SK-N-SH (cell line): Measurements from ENCODE around the gene RAB1B. TPM values are rescaled to one million over a fixed set of nuclear protein-coding genes. Genes with fewer than 3 reads are reported as not detected.

Source experiments
- CTCF ChIA-PET: fragments of 300-600, 350-600 bp; formaldehyde crosslinking; extraction: SDS; loops from one replicate; lab custom pipeline; 2021; lab: Yijun Ruan, JAX
- POLR2A ChIA-PET: fragments of 350-600 bp; sonication (Branson Sonifier 250); formaldehyde crosslinking; extraction: SDS; loops from one replicate; lab custom pipeline; 2020; ENCODE audit warnings: antibody characterized with exemption, inconsistent platforms; lab: Yijun Ruan, JAX
- DNase-seq: peaks from one replicate; pipeline ENCODE4 v3.0.0; 2012
- H2AFZ ChIP-seq: fragments of 200-600 bp; sonication (generic); 2 replicates; pipeline ENCODE4 v1.8.1; 2016; ENCODE audit warnings: antibody characterized with exemption, mild to moderate bottlenecking, low read depth
- H3F3A ChIP-seq: fragments of 200-600 bp; sonication (generic); replicated peaks from 2 replicates; pipeline ENCODE3; 2016; ENCODE audit warnings: antibody characterized with exemption, mild to moderate bottlenecking; ENCODE audit not compliant: insufficient read depth
- H3K27ac ChIP-seq, 2 experiments: fragments of 200-500 bp in 1 of 2; fragments of 200-600 bp in 1 of 2; sonication (Bioruptor generic) in 1 of 2; sonication (generic), shearing (Covaris generic) in 1 of 2; 2 replicates each; pipeline versions ENCODE4 v1.5.1 to v1.6.1; 2014 to 2016; ENCODE audit warnings: low read depth in 2 of 2, inconsistent platforms in 1 of 2, low read length in 1 of 2, mild to moderate bottlenecking in 1 of 2, mixed read lengths in 1 of 2
- H3K27me3 ChIP-seq: fragments of 200-600 bp; sonication (generic), shearing (Covaris generic); 2 replicates; pipeline ENCODE4 v1.6.1; 2016; ENCODE audit warnings: mixed run types; ENCODE audit not compliant: insufficient read depth
- H3K36me3 ChIP-seq, 2 experiments: fragments of 200-500 bp in 1 of 2; fragments of 200-600 bp in 1 of 2; sonication (Bioruptor generic) in 1 of 2; sonication (generic) in 1 of 2; replicated peaks in 1 of 2; 2 replicates each; pipeline versions ENCODE3 to v1.5.1; 2014 to 2016; ENCODE audit warnings: low read length in 1 of 2, mild to moderate bottlenecking in 1 of 2; ENCODE audit not compliant: insufficient read depth in 2 of 2, control insufficient read depth in 1 of 2
- H3K4me1 ChIP-seq, 2 experiments: fragments of 200-500 bp in 1 of 2; fragments of 200-600 bp in 1 of 2; sonication (Bioruptor generic) in 1 of 2; sonication (generic), shearing (Covaris generic) in 1 of 2; 2 replicates each; pipeline versions ENCODE4 v1.5.1 to v1.6.1; 2014 to 2016; ENCODE audit warnings: low read depth in 1 of 2, low read length in 1 of 2, mixed run types in 1 of 2; ENCODE audit not compliant: insufficient read depth in 2 of 2, control insufficient read depth in 1 of 2
- H3K4me2 ChIP-seq: fragments of 200-600 bp; sonication (generic), shearing (Covaris generic); 2 replicates; pipeline ENCODE4 v1.6.1; 2017; ENCODE audit warnings: mixed run types
- H3K4me3 ChIP-seq, 2 experiments: fragments of 200-500 bp in 1 of 2; fragments of 200-600 bp in 1 of 2; sonication (Bioruptor generic) in 1 of 2; sonication (generic), shearing (Covaris generic) in 1 of 2; 2 replicates each; pipeline versions ENCODE4 v1.5.1 to v1.8.1; 2014 to 2016; ENCODE audit warnings: low read depth in 2 of 2, inconsistent platforms in 1 of 2, low read length in 1 of 2, mild to moderate bottlenecking in 1 of 2, mixed read lengths in 1 of 2, moderate library complexity in 1 of 2
- H3K79me2 ChIP-seq: fragments of 200-600 bp; sonication (generic); 2 replicates; pipeline ENCODE4 v1.8.1; 2017; ENCODE audit warnings: mild to moderate bottlenecking; ENCODE audit not compliant: insufficient read depth
- H3K9ac ChIP-seq: fragments of 200-600 bp; sonication (generic); 2 replicates; pipeline ENCODE4 v1.6.1; 2017; ENCODE audit warnings: mixed run types
- H3K9me2 ChIP-seq: fragments of 200-600 bp; sonication (generic); 2 replicates; pipeline ENCODE4 v1.6.1; 2017; ENCODE audit warnings: mixed run types
- H3K9me3 ChIP-seq: fragments of 200-600 bp; sonication (generic); 2 replicates; pipeline ENCODE4 v1.6.1; 2017; ENCODE audit warnings: mixed run types, mild to moderate bottlenecking, moderate library complexity
- H4K20me1 ChIP-seq: fragments of 200-600 bp; sonication (generic); 2 replicates; pipeline ENCODE4 v1.6.1; 2017; ENCODE audit warnings: mild to moderate bottlenecking, mixed run types; ENCODE audit not compliant: insufficient read depth
- CHD2 ChIP-seq: fragments of 150-350 bp; IDR thresholded peaks from 2 replicates; pipeline ENCODE4 v1.6.1; 2018; ENCODE audit warnings: low read length; ENCODE audit not compliant: partially characterized antibody
- ELF1 ChIP-seq: IDR thresholded peaks from 2 replicates; pipeline ENCODE4 v1.4.0; 2012
- GABPA ChIP-seq: IDR thresholded peaks from 2 replicates; pipeline ENCODE4 v1.4.0; 2012; ENCODE audit warnings: low read depth, mild to moderate bottlenecking
- GATA2 ChIP-seq: sonication (generic); formaldehyde crosslinking; IDR thresholded peaks from 2 replicates; pipeline ENCODE4 v1.5.0; 2020; ENCODE audit warnings: mild to moderate bottlenecking, missing genetic modification reagents
- JUND ChIP-seq: IDR thresholded peaks from 2 replicates; pipeline ENCODE4 v1.4.0; 2012
- MEF2A ChIP-seq: IDR thresholded peaks from 2 replicates; pipeline ENCODE4 v1.4.0; 2012; ENCODE audit warnings: low read depth, borderline replicate concordance
- MXI1 ChIP-seq: IDR thresholded peaks from 2 replicates; pipeline ENCODE4 v1.6.1; 2012; ENCODE audit warnings: mild to moderate bottlenecking, low read depth, low read length, improper control_type of control experiment
- NRF1 ChIP-seq: IDR thresholded peaks from 2 replicates; pipeline ENCODE4 v1.6.1; 2012; ENCODE audit warnings: low read depth, mild to moderate bottlenecking, low read length
- RCOR1 ChIP-seq: fragments of 150-350 bp; IDR thresholded peaks from 2 replicates; pipeline ENCODE4 v1.6.1; 2017; ENCODE audit warnings: antibody characterized with exemption, low read length
- RXRA ChIP-seq: IDR thresholded peaks from 2 replicates; pipeline ENCODE4 v1.4.0; 2012; ENCODE audit warnings: low read depth, mild to moderate bottlenecking, borderline replicate concordance
- SMC3 ChIP-seq: IDR thresholded peaks from 2 replicates; pipeline ENCODE4 v1.6.1; 2012; ENCODE audit warnings: low read depth, low read length, improper control_type of control experiment
- TEAD4 ChIP-seq: IDR thresholded peaks from 2 replicates; pipeline ENCODE4 v1.4.0; 2012; ENCODE audit warnings: mild to moderate bottlenecking, borderline replicate concordance; ENCODE audit not compliant: insufficient read depth
- whole genome bisulfite sequencing: methylation state at CpG from one replicate; pipeline ENCODE4 v1.1.6; 2017; ENCODE audit warnings: low lambda C conversion rate; 5-methylcytosine and 5-hydroxymethylcytosine counted together
- polyA plus RNA-seq, 3 experiments: library from polyadenylated mRNA; depleted of rRNA; stranded (reverse); fragments of >200 nt; gene quantifications; 2 replicates each; pipeline ENCODE4 v1.2.3, GENCODE V29; 2012
- TF ChIP-seq, protein P1 (sequence below): fragments of 200-600 bp; sonication (generic); IDR thresholded peaks from 2 replicates; pipeline ENCODE4 v1.6.1; 2017; ENCODE audit warnings: antibody characterized with exemption, mild to moderate bottlenecking, moderate library complexity
- TF ChIP-seq, protein P2 (sequence below): IDR thresholded peaks from 2 replicates; pipeline ENCODE4 v1.4.0; 2012; ENCODE audit warnings: low read depth
- TF ChIP-seq, protein P3 (sequence below): IDR thresholded peaks from 2 replicates; pipeline ENCODE4; 2012
- TF ChIP-seq, protein P4 (sequence below): IDR thresholded peaks from 2 replicates; pipeline ENCODE4 v1.6.1; 2012; ENCODE audit warnings: mild to moderate bottlenecking, low read depth, low read length, moderate library complexity

RAB1B gene
- polyA plus RNA-seq, 1 of the 3 experiments (the other 2 are of a cell fraction), result 208 TPM

DNA sequence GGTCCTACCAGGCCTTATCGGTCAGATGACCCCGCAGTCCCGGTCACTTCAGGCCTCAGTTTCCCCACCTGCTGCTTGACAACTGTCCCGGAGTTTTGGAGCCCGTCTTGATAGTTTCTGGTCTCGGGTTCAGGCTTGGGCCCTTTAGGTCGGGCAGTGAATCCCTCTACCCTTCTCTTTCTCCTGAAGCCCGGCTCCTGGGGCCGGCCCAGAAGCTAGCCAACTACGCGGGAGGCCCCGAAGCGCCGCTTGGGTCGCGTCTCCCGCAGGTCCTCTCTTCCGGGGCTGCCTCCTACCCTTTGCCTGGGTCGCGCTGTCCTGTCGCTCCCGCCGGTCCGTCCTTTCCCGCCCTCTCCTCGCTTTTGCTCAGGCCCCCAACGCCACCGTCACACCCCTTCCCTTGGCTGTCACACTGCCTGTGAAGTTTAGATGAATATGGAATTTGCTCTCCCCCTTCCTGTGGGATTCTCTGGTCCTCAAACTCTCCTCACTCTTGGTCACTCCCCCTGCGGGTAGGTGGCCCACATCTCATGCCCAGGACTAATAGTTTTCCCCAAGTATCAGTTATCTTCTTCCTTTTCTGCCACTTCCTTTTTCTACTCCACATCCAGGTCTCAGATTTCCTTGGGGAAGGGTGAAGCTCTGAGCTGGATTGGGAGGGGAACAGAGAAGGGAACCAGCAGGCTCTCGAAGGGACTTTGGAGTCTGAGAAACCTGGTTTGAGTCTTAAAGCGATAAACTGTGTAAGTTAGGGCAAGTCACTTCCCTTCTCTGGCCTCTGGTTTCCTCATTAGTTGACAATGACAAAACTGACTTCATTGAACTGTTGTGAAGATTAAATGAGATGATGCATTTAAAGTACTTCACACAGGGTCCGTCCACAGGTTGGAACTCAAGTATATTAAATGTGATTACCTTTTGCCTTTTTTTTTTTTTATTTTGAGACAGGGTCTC, 790 bp downstream of the RAB1B start:
- peaks cover 26 to 46% of the 10 kb centered on the region in 2 experiments for H3K36me3 ChIP-seq
- no peaks in the 10 kb centered on the region for H3K9me3 ChIP-seq
- H2AFZ ChIP-seq, result no peak overlapping the region
- H3K4me1 ChIP-seq, result peaks cover 11 to 14% of the 10 kb centered on the region in 2 experiments; a peak in 2 of 4 replicates
- H3K27me3 ChIP-seq, result no peaks in the 10 kb centered on the region
- H3K27ac ChIP-seq, result peak overlapping the region; percentile 84 to 97
- H3K79me2 ChIP-seq, result peaks cover 34% of the 10 kb centered on the region
- H3K9ac ChIP-seq, result peak overlapping the region; percentile 87
- H4K20me1 ChIP-seq, result no peaks in the 10 kb centered on the region; the same call in 1 of the 2 replicates
- H3K4me3 ChIP-seq, result peak overlapping the region; percentile 85 to 89
- peak overlapping the region; percentile 96 for H3K4me2 ChIP-seq
- ChIA-PET CTCF (interaction anchor here (1.3 to 9.4 kb wide), 4 partner anchors 11 to 48 kb away, joined by 4 to 111 read pairs (median 16); partner anchors contain the start of gene CNIH2), POLR2A (interaction anchor here (1.1 to 1.8 kb wide), 2 partner anchors 8 to 22 kb away, joined by 3 to 4 read pairs; partner anchors contain the start of gene TMEM151A)
- TF ChIP-seq JUND, result no peak
- 0 out of 2 replicates have a peak, but pooled peaks have one; percentile 21 for TF ChIP-seq MXI1
- TF ChIP-seq, protein P1, sequence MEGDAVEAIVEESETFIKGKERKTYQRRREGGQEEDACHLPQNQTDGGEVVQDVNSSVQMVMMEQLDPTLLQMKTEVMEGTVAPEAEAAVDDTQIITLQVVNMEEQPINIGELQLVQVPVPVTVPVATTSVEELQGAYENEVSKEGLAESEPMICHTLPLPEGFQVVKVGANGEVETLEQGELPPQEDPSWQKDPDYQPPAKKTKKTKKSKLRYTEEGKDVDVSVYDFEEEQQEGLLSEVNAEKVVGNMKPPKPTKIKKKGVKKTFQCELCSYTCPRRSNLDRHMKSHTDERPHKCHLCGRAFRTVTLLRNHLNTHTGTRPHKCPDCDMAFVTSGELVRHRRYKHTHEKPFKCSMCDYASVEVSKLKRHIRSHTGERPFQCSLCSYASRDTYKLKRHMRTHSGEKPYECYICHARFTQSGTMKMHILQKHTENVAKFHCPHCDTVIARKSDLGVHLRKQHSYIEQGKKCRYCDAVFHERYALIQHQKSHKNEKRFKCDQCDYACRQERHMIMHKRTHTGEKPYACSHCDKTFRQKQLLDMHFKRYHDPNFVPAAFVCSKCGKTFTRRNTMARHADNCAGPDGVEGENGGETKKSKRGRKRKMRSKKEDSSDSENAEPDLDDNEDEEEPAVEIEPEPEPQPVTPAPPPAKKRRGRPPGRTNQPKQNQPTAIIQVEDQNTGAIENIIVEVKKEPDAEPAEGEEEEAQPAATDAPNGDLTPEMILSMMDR, result peak; percentile 34
- DNase-seq, result peak; percentile 58
- peaks cover 23% of the 10 kb centered on the region for H3F3A ChIP-seq
- no peaks in the 10 kb centered on the region for H3K9me2 ChIP-seq
- WGBS, result 4% methylated on average over 29 of the region's 32 CpGs

DNA sequence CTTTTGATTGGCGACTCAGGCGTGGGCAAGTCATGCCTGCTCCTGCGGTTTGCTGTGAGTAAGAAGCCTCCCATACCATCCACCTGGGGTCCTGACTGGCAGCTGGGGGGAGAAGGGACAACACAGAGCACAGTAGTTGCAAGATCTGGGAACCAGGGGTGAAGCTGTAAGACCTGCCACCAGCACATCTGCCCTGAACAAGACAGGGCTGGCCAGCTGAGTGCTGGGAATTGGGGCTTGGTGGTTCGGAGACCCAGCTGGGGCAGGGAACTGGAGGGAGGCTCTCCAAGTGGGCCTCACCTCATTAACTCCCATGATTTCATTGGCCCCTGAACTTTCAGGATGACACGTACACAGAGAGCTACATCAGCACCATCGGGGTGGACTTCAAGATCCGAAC, 3.4 kb downstream of the RAB1B start:
- Histone ChIP-seq H4K20me1 (no peaks in the 10 kb centered on the region; the same call in 1 of the 2 replicates), H3K79me2 (peaks cover 34% of the 10 kb centered on the region)
- POLR2A ChIA-PET, result no interaction called here
- CTCF ChIA-PET, result interaction anchor here (1.0 to 9.4 kb wide), 3 partner anchors 9 to 92 kb away, joined by 3 to 111 read pairs (median 5); partner anchors contain the start of gene CNIH2
- TF ChIP-seq RXRA, result no peak
- TF ChIP-seq, protein P2, sequence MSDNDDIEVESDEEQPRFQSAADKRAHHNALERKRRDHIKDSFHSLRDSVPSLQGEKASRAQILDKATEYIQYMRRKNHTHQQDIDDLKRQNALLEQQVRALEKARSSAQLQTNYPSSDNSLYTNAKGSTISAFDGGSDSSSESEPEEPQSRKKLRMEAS, result no peak
- no peak for TF ChIP-seq GATA2 (CRISPR knock-in tag)
- TF ChIP-seq TEAD4, result no peak
- TF ChIP-seq ELF1, result no peak
- no peak for TF ChIP-seq NRF1
- TF ChIP-seq, protein P3, sequence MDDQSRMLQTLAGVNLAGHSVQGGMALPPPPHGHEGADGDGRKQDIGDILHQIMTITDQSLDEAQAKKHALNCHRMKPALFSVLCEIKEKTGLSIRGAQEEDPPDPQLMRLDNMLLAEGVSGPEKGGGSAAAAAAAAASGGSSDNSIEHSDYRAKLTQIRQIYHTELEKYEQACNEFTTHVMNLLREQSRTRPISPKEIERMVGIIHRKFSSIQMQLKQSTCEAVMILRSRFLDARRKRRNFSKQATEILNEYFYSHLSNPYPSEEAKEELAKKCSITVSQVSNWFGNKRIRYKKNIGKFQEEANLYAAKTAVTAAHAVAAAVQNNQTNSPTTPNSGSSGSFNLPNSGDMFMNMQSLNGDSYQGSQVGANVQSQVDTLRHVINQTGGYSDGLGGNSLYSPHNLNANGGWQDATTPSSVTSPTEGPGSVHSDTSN, result no peak
- TF ChIP-seq SMC3, result no peak
- no peak for TF ChIP-seq CHD2
- TF ChIP-seq, protein P1, result no peak
- no peak for TF ChIP-seq GABPA
- no peak for TF ChIP-seq MXI1
- no peak for TF ChIP-seq RCOR1
- no peak for TF ChIP-seq MEF2A
- TF ChIP-seq, protein P4, sequence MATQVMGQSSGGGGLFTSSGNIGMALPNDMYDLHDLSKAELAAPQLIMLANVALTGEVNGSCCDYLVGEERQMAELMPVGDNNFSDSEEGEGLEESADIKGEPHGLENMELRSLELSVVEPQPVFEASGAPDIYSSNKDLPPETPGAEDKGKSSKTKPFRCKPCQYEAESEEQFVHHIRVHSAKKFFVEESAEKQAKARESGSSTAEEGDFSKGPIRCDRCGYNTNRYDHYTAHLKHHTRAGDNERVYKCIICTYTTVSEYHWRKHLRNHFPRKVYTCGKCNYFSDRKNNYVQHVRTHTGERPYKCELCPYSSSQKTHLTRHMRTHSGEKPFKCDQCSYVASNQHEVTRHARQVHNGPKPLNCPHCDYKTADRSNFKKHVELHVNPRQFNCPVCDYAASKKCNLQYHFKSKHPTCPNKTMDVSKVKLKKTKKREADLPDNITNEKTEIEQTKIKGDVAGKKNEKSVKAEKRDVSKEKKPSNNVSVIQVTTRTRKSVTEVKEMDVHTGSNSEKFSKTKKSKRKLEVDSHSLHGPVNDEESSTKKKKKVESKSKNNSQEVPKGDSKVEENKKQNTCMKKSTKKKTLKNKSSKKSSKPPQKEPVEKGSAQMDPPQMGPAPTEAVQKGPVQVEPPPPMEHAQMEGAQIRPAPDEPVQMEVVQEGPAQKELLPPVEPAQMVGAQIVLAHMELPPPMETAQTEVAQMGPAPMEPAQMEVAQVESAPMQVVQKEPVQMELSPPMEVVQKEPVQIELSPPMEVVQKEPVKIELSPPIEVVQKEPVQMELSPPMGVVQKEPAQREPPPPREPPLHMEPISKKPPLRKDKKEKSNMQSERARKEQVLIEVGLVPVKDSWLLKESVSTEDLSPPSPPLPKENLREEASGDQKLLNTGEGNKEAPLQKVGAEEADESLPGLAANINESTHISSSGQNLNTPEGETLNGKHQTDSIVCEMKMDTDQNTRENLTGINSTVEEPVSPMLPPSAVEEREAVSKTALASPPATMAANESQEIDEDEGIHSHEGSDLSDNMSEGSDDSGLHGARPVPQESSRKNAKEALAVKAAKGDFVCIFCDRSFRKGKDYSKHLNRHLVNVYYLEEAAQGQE, result no peak
- TF ChIP-seq, all 33 proteins: peak for 0
- H2AFZ ChIP-seq, result no peak overlapping the region
- no peak overlapping the region for H3K9ac ChIP-seq
- no peak overlapping the region for H3K4me2 ChIP-seq
- no peaks in the 10 kb centered on the region for H3K9me3 ChIP-seq
- no peaks in the 10 kb centered on the region for H3K9me2 ChIP-seq
- no peak overlapping the region for H3K4me3 ChIP-seq
- no peak for DNase-seq
- H3K27ac ChIP-seq, result no peak overlapping the region
- WGBS, result 91% methylated on average over 6 of the region's 7 CpGs
- H3K36me3 ChIP-seq, result peaks cover 26 to 45% of the 10 kb centered on the region in 2 experiments
- H3F3A ChIP-seq, result peaks cover 20% of the 10 kb centered on the region
- peaks cover 8 to 11% of the 10 kb centered on the region in 2 experiments; a peak in 2 of 4 replicates for H3K4me1 ChIP-seq
- H3K27me3 ChIP-seq, result no peaks in the 10 kb centered on the region
